K562 (cell line): ENCODE measurements around the gene SLC8A1. TPM values are rescaled to one million over a fixed set of nuclear protein-coding genes. Genes with fewer than 3 reads are reported as not detected.

Experiments
- ATAC-seq: fragments of 200-7000 bp; cut with Tn5 transposase; 3 replicates; pipeline ENCODE4 v1.9.1; 2020; ENCODE audit warnings: moderate library complexity
- BruUV-seq: library from RNA; stranded (reverse); fragments of 400-500 nt; replicated peaks from 2 replicates; lab custom pipeline; 2021; lab: Mats Ljungman, UMichigan
- CTCF ChIA-PET: fragments of 300-600 bp; formaldehyde crosslinking; extraction: SDS; loops from one replicate; lab custom pipeline; 2021; ENCODE audit warnings: low intra/inter-chr PET ratio; lab: Yijun Ruan, JAX
- POLR2A ChIA-PET: fragments of 300-600, 350-650 bp; sonication (Branson Sonifier 250); formaldehyde crosslinking; extraction: SDS; loops from one replicate; lab custom pipeline; 2021; ENCODE audit warnings: antibody characterized with exemption, inconsistent platforms; lab: Yijun Ruan, JAX
- DNase-seq, 4 experiments: peaks; one replicate each; pipeline versions ENCODE4 v3.0.0 to v3.0.0-alpha.2; 2011 to 2018; ENCODE audit warnings: low spot score in 3 of 4, mixed read lengths in 3 of 4; ENCODE audit errors: extremely low read depth in 1 of 4
- FAIRE-seq: peaks from 2 replicates; lab custom pipeline; 2011; peaks lifted over from hg19 to GRCh38; lab: Jason Lieb, UNC
- H2AFZ ChIP-seq: 2 replicates; pipeline ENCODE4 v1.6.0; 2011; ENCODE audit warnings: low read depth, low read length, control low read depth, inconsistent platforms
- H3K27ac ChIP-seq: fragments of 200-600 bp; 3 replicates; pipeline ENCODE4 v1.8.0; 2011; ENCODE audit warnings: low read depth, mild to moderate bottlenecking, control low read depth, inconsistent platforms, low read length, moderate library complexity, mixed read lengths; ENCODE audit errors: extremely low read depth
- H3K27me3 ChIP-seq, 2 experiments: fragments of 300-600 bp in 1 of 2; 2 replicates in 1 of 2; 3 replicates in 1 of 2; pipeline versions ENCODE4 v1.6.0 to v1.8.0; 2011; ENCODE audit warnings: inconsistent platforms in 2 of 2, low read length in 2 of 2, mild to moderate bottlenecking in 1 of 2, mixed read lengths in 1 of 2, moderate library complexity in 1 of 2; ENCODE audit not compliant: control insufficient read depth in 2 of 2, insufficient read depth in 2 of 2
- H3K36me3 ChIP-seq: fragments of 300-600 bp; 3 replicates; pipeline ENCODE4 v1.8.0; 2011; ENCODE audit warnings: mild to moderate bottlenecking, low read length, inconsistent platforms; ENCODE audit not compliant: control insufficient read depth, insufficient read depth
- H3K4me1 ChIP-seq, 2 experiments: fragments of 200-600 bp in 1 of 2; replicated peaks in 1 of 2; 2 replicates in 1 of 2; 3 replicates in 1 of 2; pipeline versions ENCODE4 v1.5.1 to v1.8.0; 2011; ENCODE audit warnings: inconsistent platforms in 2 of 2, low read length in 2 of 2, mild to moderate bottlenecking in 1 of 2, mixed read lengths in 1 of 2, moderate library complexity in 1 of 2; ENCODE audit not compliant: control insufficient read depth in 2 of 2, insufficient read depth in 2 of 2
- H3K4me2 ChIP-seq: 2 replicates; pipeline ENCODE4 v1.6.1; 2011; ENCODE audit warnings: low read length, control low read depth, inconsistent platforms, mixed read lengths; ENCODE audit not compliant: insufficient read depth
- H3K4me3 ChIP-seq: fragments of 200-600 bp; sonication (generic), shearing (Covaris generic); 2 replicates; pipeline ENCODE4 v1.5.1; 2016; ENCODE audit warnings: control low read depth, inconsistent platforms
- H3K79me2 ChIP-seq: fragments of 200-600 bp; 3 replicates; pipeline ENCODE4 v1.8.0; 2011; ENCODE audit warnings: low read length, inconsistent platforms; ENCODE audit not compliant: control insufficient read depth, insufficient read depth
- H3K9ac ChIP-seq, 2 experiments: 2 replicates each; pipeline versions ENCODE4 v1.6.0 to v1.6.1; 2011; ENCODE audit warnings: low read depth in 2 of 2, low read length in 2 of 2, control low read depth in 1 of 2, inconsistent platforms in 1 of 2, mild to moderate bottlenecking in 1 of 2, mixed read lengths in 1 of 2; ENCODE audit not compliant: insufficient read depth in 1 of 2
- H3K9me1 ChIP-seq: one replicate; pipeline ENCODE4 v1.6.0; 2011; ENCODE audit warnings: inconsistent platforms, mild to moderate bottlenecking, low read length, moderate library complexity; ENCODE audit not compliant: control insufficient read depth, insufficient read depth
- H3K9me3 ChIP-seq: replicated peaks from 2 replicates; pipeline ENCODE4 v1.5.1; 2011; ENCODE audit warnings: low read depth, low read length, inconsistent platforms; ENCODE audit not compliant: control insufficient read depth, insufficient read depth
- H4K20me1 ChIP-seq: replicated peaks from 2 replicates; pipeline ENCODE4 v1.6.1; 2011; ENCODE audit warnings: low read length, inconsistent platforms, mixed read lengths; ENCODE audit not compliant: control insufficient read depth, insufficient read depth
- EHMT2 ChIP-seq: fragments of 450-650 bp; IDR thresholded peaks from 2 replicates; pipeline ENCODE4 v1.6.1; 2018; ENCODE audit warnings: antibody characterized with exemption
- FOXA1 ChIP-seq: fragments of 450-650 bp; IDR thresholded peaks from 2 replicates; pipeline ENCODE4 v1.6.1; 2016; ENCODE audit warnings: mild to moderate bottlenecking, borderline replicate concordance
- RBBP5 ChIP-seq: fragments of 200-600 bp; sonication (generic); IDR thresholded peaks from 2 replicates; pipeline ENCODE4 v1.6.1; 2012; ENCODE audit warnings: borderline replicate concordance, mild to moderate bottlenecking, low read length, control low read depth, inconsistent platforms; ENCODE audit not compliant: insufficient read depth, poor library complexity, severe bottlenecking
- SIRT6 ChIP-seq: IDR thresholded peaks from one replicate; pipeline ENCODE4 v1.6.1; 2012; ENCODE audit warnings: low read depth, mild to moderate bottlenecking, control low read depth, inconsistent platforms, low read length, moderate library complexity
- SREBF1 ChIP-seq: fragments of 150-350 bp; IDR thresholded peaks from 2 replicates; pipeline ENCODE4 v1.6.1; 2014; ENCODE audit warnings: antibody characterized with exemption, low read depth, low read length, borderline replicate concordance
- WGBS: fragments of 100-300 bp; shearing (Covaris generic); methylation state at CpG from one replicate; pipeline ENCODE4 v1.1.6; 2016; ENCODE audit warnings: low coverage, mixed read lengths; ENCODE audit not compliant: insufficient coverage; ENCODE audit errors: missing lambda C conversion rate; 5-methylcytosine and 5-hydroxymethylcytosine counted together
- in situ Hi-C: fragments of 300-500 bp; cut with MboI; formaldehyde crosslinking; loops from 4 replicates; pipeline ENCODE4 v1.15.0; 2018; ENCODE audit warnings: inconsistent platforms, mixed read lengths
- intact Hi-C: fragments of 100-400 bp; cut with micrococcal nuclease; formaldehyde crosslinking; loops from 2 replicates; pipeline ENCODE4 v1.14.2; 2022
- polyA plus RNA-seq, 8 experiments: library from polyadenylated mRNA; depleted of rRNA in 4 of 8; stranded (reverse) in 5 of 8; unstranded in 3 of 8; fragments of >200 nt; fragmentation: Nextera tagmentation in 2 of 8; fragmentation: Illumina TruSeq in 1 of 8; extraction: Ambion mirVana in 2 of 8; extraction: Trizol in 1 of 8; gene quantifications; 2 replicates each; pipeline versions ENCODE4 v1.2.1 to v1.2.3, GENCODE V29; 2011 to 2014; ENCODE audit warnings: inconsistent platforms in 1 of 8, missing spikeins in 1 of 8
- total RNA-seq, 7 experiments: library from RNA; depleted of rRNA in 6 of 7; stranded (reverse); fragments of >200 nt in 6 of 7; fragmentation: Illumina TruSeq in 2 of 7; extraction: Trizol in 2 of 7; gene quantifications; 2 replicates each; pipeline versions ENCODE4 v1.2.1 to v1.2.3, GENCODE V29; 2011 to 2021; ENCODE audit warnings: low replicate concordance in 1 of 7
- TF ChIP-seq, protein P1 (sequence below): sonication (generic); formaldehyde crosslinking; IDR thresholded peaks from 2 replicates; pipeline ENCODE4 v1.8.0; 2022; ENCODE audit warnings: mild to moderate bottlenecking, missing genetic modification reagents
- TF ChIP-seq, protein P2 (sequence below): fragments of 450-650 bp; IDR thresholded peaks from 2 replicates; pipeline ENCODE4 v1.6.1; 2017; ENCODE audit warnings: mild to moderate bottlenecking, moderate library complexity
- TF ChIP-seq, protein P3 (sequence below): fragments of 450-650 bp; IDR thresholded peaks from 2 replicates; pipeline ENCODE4 v1.6.1; 2018; ENCODE audit not compliant: partially characterized antibody
- TF ChIP-seq, protein P4 (sequence below): fragments of 200-800 bp; sonication (Bioruptor generic); IDR thresholded peaks from 2 replicates; pipeline ENCODE4 v1.6.1; 2017; ENCODE audit warnings: missing genetic modification characterization, missing compliant biosample characterization

The SLC8A1 gene
- total and polyA plus RNA-seq, 9 of the 15 experiments (the other 6 are each of a cell fraction or from before 2014, with no cell fraction given), result not detected

DNA sequence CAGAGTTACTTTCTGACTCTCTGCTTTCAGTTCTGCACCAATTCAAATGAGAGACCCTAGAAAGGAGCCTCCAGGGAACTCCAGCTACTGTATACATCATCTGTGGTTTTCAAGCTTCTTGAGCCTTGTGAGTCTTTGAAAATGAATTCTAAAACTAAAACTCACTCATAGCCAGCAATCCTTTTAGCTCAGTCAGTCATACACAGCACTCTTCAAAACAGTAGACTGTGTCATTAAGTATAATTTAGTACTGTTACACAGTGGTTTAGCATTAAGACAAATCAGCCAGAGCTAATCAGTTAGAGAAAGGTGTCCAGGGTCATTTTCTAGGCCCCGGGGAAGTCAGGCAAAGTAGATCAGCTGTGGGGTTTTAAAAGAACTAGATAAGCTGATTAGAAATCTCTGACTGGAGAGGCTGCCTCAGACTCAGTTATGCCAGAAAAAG is 350.7 kb downstream of the SLC8A1 start:
- H3K4me3 ChIP-seq, result no peak overlapping the region
- H2AFZ ChIP-seq, result no peak overlapping the region
- no peak for FAIRE-seq
- H3K9ac ChIP-seq, result no peak overlapping the region
- no peaks in the 10 kb centered on the region for H4K20me1 ChIP-seq
- ChIA-PET CTCF (no interaction called here), POLR2A (no interaction called here)
- ATAC-seq, result no peak
- H3K27ac ChIP-seq, result no peak overlapping the region
- H3K9me1 ChIP-seq, result no peaks in the 10 kb centered on the region
- no TSS peak for BruUV-seq
- DNase-seq, result no peak
- H3K36me3 ChIP-seq, result no peaks in the 10 kb centered on the region
- intact Hi-C loops, result no loop called here
- no peaks in the 10 kb centered on the region for H3K4me1 ChIP-seq
- 0% methylated on average over 1 of the region's 1 CpG for WGBS
- no peaks in the 10 kb centered on the region for H3K79me2 ChIP-seq
- no peak overlapping the region for H3K4me2 ChIP-seq
- H3K9me3 ChIP-seq, result no peaks in the 10 kb centered on the region
- no peaks in the 10 kb centered on the region for H3K27me3 ChIP-seq
- in situ Hi-C loops, result no loop called here
- TF ChIP-seq SIRT6, result no peak
- TF ChIP-seq EHMT2, result no peak
- TF ChIP-seq SREBF1, result no peak
- TF ChIP-seq FOXA1, result no peak
- TF ChIP-seq, protein P1, sequence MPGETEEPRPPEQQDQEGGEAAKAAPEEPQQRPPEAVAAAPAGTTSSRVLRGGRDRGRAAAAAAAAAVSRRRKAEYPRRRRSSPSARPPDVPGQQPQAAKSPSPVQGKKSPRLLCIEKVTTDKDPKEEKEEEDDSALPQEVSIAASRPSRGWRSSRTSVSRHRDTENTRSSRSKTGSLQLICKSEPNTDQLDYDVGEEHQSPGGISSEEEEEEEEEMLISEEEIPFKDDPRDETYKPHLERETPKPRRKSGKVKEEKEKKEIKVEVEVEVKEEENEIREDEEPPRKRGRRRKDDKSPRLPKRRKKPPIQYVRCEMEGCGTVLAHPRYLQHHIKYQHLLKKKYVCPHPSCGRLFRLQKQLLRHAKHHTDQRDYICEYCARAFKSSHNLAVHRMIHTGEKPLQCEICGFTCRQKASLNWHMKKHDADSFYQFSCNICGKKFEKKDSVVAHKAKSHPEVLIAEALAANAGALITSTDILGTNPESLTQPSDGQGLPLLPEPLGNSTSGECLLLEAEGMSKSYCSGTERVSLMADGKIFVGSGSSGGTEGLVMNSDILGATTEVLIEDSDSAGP, result no peak
- TF ChIP-seq, protein P2, sequence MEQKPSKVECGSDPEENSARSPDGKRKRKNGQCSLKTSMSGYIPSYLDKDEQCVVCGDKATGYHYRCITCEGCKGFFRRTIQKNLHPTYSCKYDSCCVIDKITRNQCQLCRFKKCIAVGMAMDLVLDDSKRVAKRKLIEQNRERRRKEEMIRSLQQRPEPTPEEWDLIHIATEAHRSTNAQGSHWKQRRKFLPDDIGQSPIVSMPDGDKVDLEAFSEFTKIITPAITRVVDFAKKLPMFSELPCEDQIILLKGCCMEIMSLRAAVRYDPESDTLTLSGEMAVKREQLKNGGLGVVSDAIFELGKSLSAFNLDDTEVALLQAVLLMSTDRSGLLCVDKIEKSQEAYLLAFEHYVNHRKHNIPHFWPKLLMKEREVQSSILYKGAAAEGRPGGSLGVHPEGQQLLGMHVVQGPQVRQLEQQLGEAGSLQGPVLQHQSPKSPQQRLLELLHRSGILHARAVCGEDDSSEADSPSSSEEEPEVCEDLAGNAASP, result no peak
- TF ChIP-seq, protein P3, sequence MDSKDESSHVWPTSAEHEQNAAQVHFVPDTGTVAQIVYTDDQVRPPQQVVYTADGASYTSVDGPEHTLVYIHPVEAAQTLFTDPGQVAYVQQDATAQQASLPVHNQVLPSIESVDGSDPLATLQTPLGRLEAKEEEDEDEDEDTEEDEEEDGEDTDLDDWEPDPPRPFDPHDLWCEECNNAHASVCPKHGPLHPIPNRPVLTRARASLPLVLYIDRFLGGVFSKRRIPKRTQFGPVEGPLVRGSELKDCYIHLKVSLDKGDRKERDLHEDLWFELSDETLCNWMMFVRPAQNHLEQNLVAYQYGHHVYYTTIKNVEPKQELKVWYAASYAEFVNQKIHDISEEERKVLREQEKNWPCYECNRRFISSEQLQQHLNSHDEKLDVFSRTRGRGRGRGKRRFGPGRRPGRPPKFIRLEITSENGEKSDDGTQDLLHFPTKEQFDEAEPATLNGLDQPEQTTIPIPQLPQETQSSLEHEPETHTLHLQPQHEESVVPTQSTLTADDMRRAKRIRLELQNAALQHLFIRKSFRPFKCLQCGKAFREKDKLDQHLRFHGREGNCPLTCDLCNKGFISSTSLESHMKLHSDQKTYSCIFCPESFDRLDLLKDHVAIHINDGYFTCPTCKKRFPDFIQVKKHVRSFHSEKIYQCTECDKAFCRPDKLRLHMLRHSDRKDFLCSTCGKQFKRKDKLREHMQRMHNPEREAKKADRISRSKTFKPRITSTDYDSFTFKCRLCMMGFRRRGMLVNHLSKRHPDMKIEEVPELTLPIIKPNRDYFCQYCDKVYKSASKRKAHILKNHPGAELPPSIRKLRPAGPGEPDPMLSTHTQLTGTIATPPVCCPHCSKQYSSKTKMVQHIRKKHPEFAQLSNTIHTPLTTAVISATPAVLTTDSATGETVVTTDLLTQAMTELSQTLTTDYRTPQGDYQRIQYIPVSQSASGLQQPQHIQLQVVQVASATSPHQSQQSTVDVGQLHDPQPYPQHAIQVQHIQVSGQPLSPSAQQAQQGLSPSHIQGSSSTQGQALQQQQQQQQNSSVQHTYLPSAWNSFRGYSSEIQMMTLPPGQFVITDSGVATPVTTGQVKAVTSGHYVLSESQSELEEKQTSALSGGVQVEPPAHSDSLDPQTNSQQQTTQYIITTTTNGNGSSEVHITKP, result no peak
- TF ChIP-seq, protein P4, sequence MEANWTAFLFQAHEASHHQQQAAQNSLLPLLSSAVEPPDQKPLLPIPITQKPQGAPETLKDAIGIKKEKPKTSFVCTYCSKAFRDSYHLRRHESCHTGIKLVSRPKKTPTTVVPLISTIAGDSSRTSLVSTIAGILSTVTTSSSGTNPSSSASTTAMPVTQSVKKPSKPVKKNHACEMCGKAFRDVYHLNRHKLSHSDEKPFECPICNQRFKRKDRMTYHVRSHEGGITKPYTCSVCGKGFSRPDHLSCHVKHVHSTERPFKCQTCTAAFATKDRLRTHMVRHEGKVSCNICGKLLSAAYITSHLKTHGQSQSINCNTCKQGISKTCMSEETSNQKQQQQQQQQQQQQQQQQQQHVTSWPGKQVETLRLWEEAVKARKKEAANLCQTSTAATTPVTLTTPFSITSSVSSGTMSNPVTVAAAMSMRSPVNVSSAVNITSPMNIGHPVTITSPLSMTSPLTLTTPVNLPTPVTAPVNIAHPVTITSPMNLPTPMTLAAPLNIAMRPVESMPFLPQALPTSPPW (CRISPR knock-in tag), result no peak
- TF ChIP-seq RBBP5, result no peak
